ENCODE results near the gene PRUNE1. TPM values are rescaled to one million over a fixed set of nuclear protein-coding genes. Genes with fewer than 3 reads are reported as not detected.
A peak's percentile ranks its signal among the peaks of the same experiment; 100 is the strongest.

Gene PRUNE1
- total RNA-seq, 2 experiments from 2014 or later: 12.4 to 15.7 TPM

DNA sequence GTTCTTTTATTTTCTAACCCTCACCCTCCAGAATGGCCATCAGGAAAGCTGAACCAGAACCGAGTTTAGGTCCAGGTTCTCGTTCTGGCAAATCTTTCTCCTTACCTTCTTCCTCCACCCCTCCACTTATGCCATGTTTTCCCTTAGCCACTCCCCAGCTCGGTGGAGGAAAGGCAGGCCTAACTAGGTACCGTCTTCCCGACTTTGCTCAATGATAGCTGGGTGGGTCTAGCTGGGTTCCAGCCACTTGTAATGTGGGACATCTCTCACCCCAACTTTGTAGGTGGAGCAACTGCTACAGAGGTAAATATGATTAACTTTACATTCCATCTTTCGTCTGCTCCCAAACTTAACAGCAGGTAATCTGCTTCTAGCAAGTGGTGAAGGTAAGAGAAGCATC, 28.8 kb downstream of the PRUNE1 start:
- Mint-ChIP-seq H3K9me3 (no peaks in the 10 kb centered on the region), H3K27me3 (no peaks in the 10 kb centered on the region), H3K36me3 (ENCODE audit: low read depth) (peaks cover 2% of the 10 kb centered on the region), H3K4me3 (no peak overlapping the region), H3K4me1 (ENCODE audit: low read depth) (no peaks in the 10 kb centered on the region), H3K27ac (no peak overlapping the region)
- ATAC-seq (no peak), DNase-seq (no peak)
- POLR2A ChIA-PET: interaction anchor here (0.7 to 1.5 kb wide), 2 partner anchors 9 to 31 kb away, joined by 3 to 5 read pairs; partner anchors contain the start of gene MINDY1
- TF ChIP-seq, protein P1, sequence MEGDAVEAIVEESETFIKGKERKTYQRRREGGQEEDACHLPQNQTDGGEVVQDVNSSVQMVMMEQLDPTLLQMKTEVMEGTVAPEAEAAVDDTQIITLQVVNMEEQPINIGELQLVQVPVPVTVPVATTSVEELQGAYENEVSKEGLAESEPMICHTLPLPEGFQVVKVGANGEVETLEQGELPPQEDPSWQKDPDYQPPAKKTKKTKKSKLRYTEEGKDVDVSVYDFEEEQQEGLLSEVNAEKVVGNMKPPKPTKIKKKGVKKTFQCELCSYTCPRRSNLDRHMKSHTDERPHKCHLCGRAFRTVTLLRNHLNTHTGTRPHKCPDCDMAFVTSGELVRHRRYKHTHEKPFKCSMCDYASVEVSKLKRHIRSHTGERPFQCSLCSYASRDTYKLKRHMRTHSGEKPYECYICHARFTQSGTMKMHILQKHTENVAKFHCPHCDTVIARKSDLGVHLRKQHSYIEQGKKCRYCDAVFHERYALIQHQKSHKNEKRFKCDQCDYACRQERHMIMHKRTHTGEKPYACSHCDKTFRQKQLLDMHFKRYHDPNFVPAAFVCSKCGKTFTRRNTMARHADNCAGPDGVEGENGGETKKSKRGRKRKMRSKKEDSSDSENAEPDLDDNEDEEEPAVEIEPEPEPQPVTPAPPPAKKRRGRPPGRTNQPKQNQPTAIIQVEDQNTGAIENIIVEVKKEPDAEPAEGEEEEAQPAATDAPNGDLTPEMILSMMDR (IDR thresholded peaks at IDR 0.05): no peak
- CTCF ChIA-PET: interaction anchor here (1.0 to 3.2 kb wide), 3 partner anchors 11 to 13 kb away, joined by 3 to 15 read pairs (median 4); partner anchors contain the start of gene C1orf56
- intact Hi-C loops (cut with micrococcal nuclease): no loop called here

DNA sequence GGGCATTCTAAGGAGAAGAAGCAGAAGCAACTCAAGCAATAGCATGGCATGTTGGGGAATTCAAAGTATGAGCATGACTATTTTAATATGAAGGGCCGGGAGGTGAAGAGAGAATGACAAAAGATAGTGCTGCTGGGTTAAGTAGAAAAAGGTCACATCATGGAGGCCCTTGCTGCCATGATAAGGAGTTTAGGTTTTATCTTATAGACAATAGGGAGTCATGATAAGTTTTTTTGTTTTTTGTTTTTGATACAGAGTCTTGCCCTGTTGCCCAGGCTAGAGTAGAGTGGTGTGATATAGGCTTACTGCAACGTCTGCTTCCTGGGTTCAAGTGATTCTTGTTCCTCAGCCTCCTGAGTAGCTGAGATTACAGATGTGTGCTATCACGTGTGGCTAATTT, 31.3 kb downstream of the PRUNE1 start:
- H3K36me3 Mint-ChIP-seq (ENCODE audit: low read depth): no peaks in the 10 kb centered on the region
- DNase-seq (no peak), ATAC-seq (no peak)
- H3K4me3 Mint-ChIP-seq: no peak overlapping the region
- H3K27me3 Mint-ChIP-seq: no peaks in the 10 kb centered on the region
- H3K4me1 Mint-ChIP-seq (ENCODE audit: low read depth): peaks cover 6% of the 10 kb centered on the region
- intact Hi-C loops (cut with micrococcal nuclease): no loop called here
- POLR2A ChIA-PET: interaction anchor here (0.6 kb wide), 1 partner anchor 14 kb away, joined by 4 read pairs; no protein-coding TSS in a partner anchor
- TF ChIP-seq, protein P1 (IDR thresholded peaks at IDR 0.05): no peak
- H3K9me3 Mint-ChIP-seq: no peaks in the 10 kb centered on the region
- CTCF ChIA-PET: interaction anchor here (2.3 kb wide), 1 partner anchor 15 kb away, joined by 7 read pairs; no protein-coding TSS in a partner anchor
- H3K27ac Mint-ChIP-seq: no peak overlapping the region

DNA sequence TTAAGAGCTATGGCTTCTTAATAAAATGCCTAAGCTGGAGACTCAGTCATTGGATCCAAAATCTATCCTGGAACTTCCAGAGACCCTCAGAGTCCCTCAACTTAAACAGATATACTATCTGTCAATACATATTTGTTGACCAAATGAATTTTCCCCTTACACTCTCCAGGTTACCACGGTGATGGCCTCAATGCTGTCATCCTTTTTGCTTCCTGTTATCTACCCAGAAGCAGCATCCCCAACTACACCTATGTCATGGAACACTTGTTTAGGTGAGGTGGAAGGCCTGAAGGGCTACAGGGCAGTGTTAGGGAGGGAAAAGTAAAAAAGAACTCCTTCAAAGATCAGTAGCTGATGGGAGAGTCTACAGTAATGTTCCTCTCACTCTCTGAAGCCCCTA, 34.9 kb downstream of the PRUNE1 start:
- TF ChIP-seq, protein P1 (IDR thresholded peaks at IDR 0.05): no peak
- intact Hi-C loops (cut with micrococcal nuclease): no loop called here
- H3K36me3 Mint-ChIP-seq (ENCODE audit: low read depth): no peaks in the 10 kb centered on the region
- H3K9me3 Mint-ChIP-seq: no peaks in the 10 kb centered on the region
- no peak overlapping the region for H3K4me3 Mint-ChIP-seq
- POLR2A ChIA-PET: interaction anchor here (0.6 to 1.4 kb wide), 8 partner anchors 10 to 194 kb away, joined by 3 to 4 read pairs (median 3); partner anchors contain the start of gene CDC42SE1
- ATAC-seq (no peak), DNase-seq (peak; percentile 56)
- H3K4me1 Mint-ChIP-seq (ENCODE audit: low read depth): peaks cover 24% of the 10 kb centered on the region
- CTCF ChIA-PET: interaction anchor here (0.6 to 6.5 kb wide), 5 partner anchors 8 to 63 kb away, joined by 3 to 56 read pairs (median 3); partner anchors contain the start of gene MINDY1
- H3K27me3 Mint-ChIP-seq: no peaks in the 10 kb centered on the region
- no peak overlapping the region for H3K27ac Mint-ChIP-seq

DNA sequence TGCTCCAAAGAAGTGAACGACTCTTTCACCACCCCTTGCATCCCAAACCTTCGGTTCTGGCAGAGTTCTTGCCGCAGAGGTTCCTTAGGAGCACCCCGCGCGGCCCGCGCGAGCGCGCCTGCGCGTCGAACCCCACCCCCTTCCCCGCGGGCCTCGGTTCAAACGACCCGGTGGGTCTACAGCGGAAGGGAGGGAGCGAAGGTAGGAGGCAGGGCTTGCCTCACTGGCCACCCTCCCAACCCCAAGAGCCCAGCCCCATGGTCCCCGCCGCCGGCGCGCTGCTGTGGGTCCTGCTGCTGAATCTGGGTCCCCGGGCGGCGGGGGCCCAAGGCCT, 39.3 kb downstream of the PRUNE1 start, which contains the start of gene C1orf56:
C1orf56 (plus strand) TSS at position 161 of the 334 bp plus-strand sequence; CDS start at position 258, 97 bp downstream.
- peak within 1 kb of the TSS; percentile 82 for H3K27ac Mint-ChIP-seq
- TF ChIP-seq, protein P1 (IDR thresholded peaks at IDR 0.05): no peak
- peak; percentile 74 for ATAC-seq
- peaks cover 24% of the 10 kb centered on the region for H3K36me3 Mint-ChIP-seq (ENCODE audit: low read depth)
- POLR2A ChIA-PET: interaction anchor here (1.2 to 4.0 kb wide), 6 partner anchors 9 to 109 kb away, joined by 4 to 22 read pairs (median 6); partner anchors contain the start of genes CDC42SE1, MLLT11 and TNFAIP8L2
- H3K4me3 Mint-ChIP-seq: peak within 1 kb of the TSS; percentile 83
- no peaks in the 10 kb centered on the region for H3K27me3 Mint-ChIP-seq
- peaks cover 52% of the 10 kb centered on the region for H3K4me1 Mint-ChIP-seq (ENCODE audit: low read depth)
- H3K9me3 Mint-ChIP-seq: no peaks in the 10 kb centered on the region
- peak; percentile 62 for DNase-seq
- intact Hi-C loops (cut with micrococcal nuclease): no loop called here
- CTCF ChIA-PET: interaction anchor here (0.8 to 6.5 kb wide), 13 partner anchors 10 to 109 kb away, joined by 3 to 56 read pairs (median 4); partner anchors contain the start of genes BNIPL, CDC42SE1, MLLT11 and TNFAIP8L2

Measured in activated CD8-positive, alpha-beta T cell treated with anti-CD3 and anti-CD28 coated beads for 36 hours (primary cell).